Measurements from ENCODE around the gene ZNF79.
"Not testable (repeated sequence)": the region's sequence is repeated elsewhere in the genome, so short reads cannot be mapped to it uniquely, and the experiment has no call there.

Gene ZNF79

GRCh38 chr9:127455324-127455992 lies 31.3 kb downstream of the ZNF79 start:
- DNase-seq (ENCODE audit: low read depth in 2 of 2), result no peak

- no peak for DNase-seq (ENCODE audit: low read depth in 2 of 2)
Measured at GRCh38 chr9:127457191-127457878, 33.2 kb downstream of the ZNF79 start.

- no peak for DNase-seq (ENCODE audit: low read depth in 2 of 2)
Measured at GRCh38 chr9:127458921-127459320, 34.7 kb downstream of the ZNF79 start.

- DNase-seq (ENCODE audit: low read depth in 2 of 2), result no peak
Measured at GRCh38 chr9:127463382-127463781, 39.2 kb downstream of the ZNF79 start.

DNA sequence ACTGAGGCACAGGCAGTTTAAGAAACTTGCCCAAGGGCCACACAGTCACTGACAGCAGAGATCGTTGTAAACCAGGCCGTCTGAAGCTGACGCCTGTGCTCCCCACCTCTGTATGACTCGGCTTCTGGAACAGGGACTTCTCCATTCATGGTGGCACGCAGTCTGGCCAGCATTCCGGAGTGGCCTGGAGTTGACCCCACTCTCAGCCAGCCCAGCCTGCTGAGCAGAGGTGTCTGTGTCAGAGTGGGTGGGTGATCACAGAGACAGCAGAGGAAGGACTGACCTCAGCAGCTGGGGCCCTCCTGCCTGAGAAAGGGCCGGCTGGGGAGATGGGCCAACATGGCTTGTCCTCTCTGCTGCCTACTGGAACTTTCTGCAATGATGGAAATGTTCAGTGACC lies 39.7 kb downstream of the ZNF79 start:
- no peak for DNase-seq (ENCODE audit: low read depth in 2 of 2)

DNA sequence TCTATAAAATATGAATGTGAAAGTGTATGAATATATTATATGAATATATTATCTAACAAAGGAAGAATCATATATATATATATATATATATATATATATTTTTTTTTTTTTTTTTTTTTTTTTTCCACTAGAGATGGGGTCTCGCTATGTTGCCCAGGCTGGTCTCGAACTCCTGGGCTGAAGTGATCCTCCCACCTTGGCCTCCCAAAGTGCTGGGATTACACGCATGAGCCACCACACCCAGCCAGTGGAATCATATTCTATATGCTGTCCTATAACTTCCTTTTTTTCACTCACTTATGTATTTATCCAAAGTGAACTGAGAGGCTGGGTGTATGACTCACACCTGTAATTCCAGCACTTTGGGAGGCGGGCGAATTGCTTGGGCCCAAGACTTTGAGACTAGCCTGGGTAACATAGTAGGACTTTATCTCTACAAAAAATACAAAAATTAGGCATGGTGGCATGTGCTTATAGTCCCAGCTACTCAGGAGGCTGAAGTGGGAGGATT lies 42.3 kb downstream of the ZNF79 start:
- DNase-seq (ENCODE audit: low read depth in 2 of 2), result not testable (repeated sequence)

GRCh38 chr9:127467621-127468020 lies 43.4 kb downstream of the ZNF79 start:
- DNase-seq (ENCODE audit: low read depth in 2 of 2), result no peak

GRCh38 chr9:127470662-127471061 lies 46.5 kb downstream of the ZNF79 start:
- no peak for DNase-seq (ENCODE audit: low read depth in 2 of 2)

- no peak for DNase-seq (ENCODE audit: low read depth in 2 of 2)
Measured at GRCh38 chr9:127473501-127473900, 49.3 kb downstream of the ZNF79 start.

DNA sequence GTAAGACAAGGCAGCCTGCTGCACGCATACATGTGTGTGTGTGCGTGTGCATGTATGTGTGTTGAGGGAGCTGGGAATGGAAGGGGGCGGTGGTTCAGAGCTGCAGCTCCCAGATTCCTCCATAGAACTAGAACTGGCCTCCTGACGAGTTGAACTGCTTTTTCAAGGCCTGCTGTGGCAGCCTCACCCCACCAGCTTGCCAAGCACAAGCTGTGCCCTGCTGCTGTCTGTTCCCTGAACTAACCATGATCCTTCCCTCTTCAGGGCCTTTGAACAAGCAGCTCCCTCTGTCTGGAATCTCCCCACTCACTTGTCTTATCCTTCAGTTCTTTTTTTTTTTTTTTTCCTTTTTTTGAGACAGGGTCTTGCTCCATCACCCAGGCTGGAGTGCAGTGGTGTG lies 49.8 kb downstream of the ZNF79 start:
- DNase-seq (ENCODE audit: low read depth in 2 of 2), result no peak

GRCh38 chr9:127474592-127474991 lies 50.4 kb downstream of the ZNF79 start:
- no peak for DNase-seq (ENCODE audit: low read depth in 2 of 2)

- no peak for DNase-seq (ENCODE audit: low read depth in 2 of 2)
Measured at GRCh38 chr9:127479507-127480081, 55.4 kb downstream of the ZNF79 start.

- DNase-seq (ENCODE audit: low read depth in 2 of 2), result no peak
Measured at GRCh38 chr9:127482662-127483061, 58.5 kb downstream of the ZNF79 start.

DNA sequence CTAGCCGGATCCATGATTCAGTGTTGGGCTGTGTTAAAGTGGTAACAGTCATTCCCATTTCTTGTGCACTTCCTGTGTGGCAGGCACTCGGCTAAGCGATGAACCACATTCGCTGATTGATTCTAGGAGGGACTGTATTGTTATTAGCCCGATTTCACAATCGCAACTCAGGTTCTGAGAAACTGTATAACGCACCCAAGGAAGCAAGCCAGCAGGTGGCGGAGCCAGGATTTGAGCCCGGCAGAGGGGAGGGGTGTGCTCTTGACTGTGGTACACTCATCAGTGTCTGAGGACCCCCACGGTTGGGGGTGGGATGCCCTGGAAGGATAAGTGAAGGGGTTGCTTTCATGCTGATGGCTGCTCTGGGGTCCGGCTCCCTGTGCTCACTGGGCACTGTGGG lies 61.8 kb downstream of the ZNF79 start:
- DNase-seq (ENCODE audit: low read depth in 2 of 2), result no peak

GRCh38 chr9:127488946-127489345 lies 64.8 kb downstream of the ZNF79 start:
- no peak for DNase-seq (ENCODE audit: low read depth in 2 of 2)

DNA sequence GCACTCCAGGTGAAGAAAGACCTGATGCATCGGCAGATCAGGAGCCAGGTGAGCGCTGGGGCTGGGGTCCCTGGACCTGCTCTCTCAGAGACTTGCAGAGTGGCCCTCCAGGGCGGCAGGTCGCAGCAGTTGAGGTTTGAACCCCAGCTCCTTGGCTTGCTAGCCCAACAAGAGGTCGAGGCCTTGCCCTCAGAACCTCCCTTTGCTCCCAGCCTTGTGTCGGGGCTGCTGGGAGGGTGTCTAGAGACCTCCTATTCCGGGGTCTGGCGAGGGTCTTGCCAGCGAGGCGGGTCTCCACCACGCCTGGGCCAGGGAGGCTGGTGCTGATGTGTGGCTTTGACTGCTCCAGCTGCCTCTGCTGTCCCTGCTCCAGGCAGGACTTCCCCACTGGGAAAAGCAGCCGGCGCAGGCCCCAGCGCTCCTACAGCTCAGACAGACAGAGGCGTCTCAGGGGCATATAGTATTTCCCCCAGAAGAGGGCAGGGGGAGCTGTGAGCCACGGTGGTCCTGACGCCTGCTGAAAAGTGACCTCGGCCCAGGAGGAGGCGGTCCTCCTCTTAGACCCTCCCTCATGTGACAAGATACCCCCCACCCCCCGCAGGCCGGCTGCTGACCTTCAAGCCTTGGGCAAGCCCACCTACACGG lies 65.4 kb downstream of the ZNF79 start:
- no peak for DNase-seq (ENCODE audit: low read depth in 2 of 2)

GRCh38 chr9:127490535-127491230 lies 66.5 kb downstream of the ZNF79 start:
- no peak for DNase-seq (ENCODE audit: low read depth in 2 of 2)

DNA sequence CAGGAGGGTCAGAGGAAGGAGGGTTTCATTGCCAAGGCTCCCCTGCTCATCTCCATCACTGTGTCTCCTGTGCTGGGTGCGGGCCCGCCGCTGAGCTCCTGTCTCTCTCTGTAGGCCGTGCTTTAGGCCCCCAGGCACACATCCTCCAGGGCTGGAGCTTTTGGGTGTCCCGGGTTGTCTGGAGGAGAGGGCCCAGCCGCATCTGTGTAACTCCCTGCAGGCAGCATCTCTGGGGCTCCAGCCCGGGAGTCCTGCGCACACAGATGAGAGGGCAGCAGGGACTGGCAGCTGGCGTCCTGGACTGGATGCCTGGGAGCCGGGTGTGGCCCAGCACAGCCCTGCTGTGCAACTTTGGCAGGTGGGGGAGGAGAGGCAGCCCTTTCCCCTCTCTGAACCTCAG lies 67.3 kb downstream of the ZNF79 start:
- DNase-seq (ENCODE audit: low read depth in 2 of 2), result no peak

- DNase-seq (ENCODE audit: low read depth in 2 of 2), result no peak
Measured at GRCh38 chr9:127492616-127493015, 68.4 kb downstream of the ZNF79 start.

DNA sequence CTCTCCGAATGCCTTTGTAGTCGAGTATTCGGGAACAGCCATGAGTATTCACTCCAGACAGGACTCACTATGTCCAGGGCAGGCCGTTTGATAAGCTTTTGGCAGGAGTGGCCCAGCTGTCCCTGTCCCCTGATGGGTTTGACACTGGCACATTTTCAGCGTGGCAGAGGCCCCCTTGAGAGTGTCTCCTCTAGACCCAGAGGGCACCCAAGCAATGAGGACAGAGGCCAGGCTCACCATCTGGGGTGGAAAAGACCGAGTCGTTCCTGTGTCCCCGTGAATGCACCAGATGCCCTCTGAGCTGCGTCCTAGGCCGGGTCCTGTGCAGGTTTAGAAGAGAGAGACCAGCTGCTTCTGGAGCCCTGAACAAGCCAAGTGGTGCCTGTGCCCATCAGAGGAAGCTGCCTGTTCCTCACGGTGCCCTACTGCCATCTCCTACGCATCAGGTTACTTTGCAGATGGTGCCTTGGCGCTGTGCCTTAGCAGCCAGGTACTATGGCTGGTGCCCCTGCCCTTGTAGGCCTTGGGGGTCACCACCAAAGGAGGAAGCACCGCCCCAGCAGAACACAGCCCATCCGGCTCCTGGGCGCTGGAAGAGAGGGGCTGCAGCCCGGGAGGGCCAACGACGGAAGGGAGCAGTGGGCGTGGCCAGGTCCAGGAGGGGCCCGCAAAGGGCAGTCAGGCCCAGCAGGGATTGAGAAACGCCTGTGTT lies 69.6 kb downstream of the ZNF79 start:
- DNase-seq (ENCODE audit: low read depth in 2 of 2), result no peak

GRCh38 chr9:127494304-127494702 lies 70.1 kb downstream of the ZNF79 start:
- no peak for DNase-seq (ENCODE audit: low read depth in 2 of 2)

Measured in stimulated activated CD8-positive, alpha-beta memory T cell treated with anti-CD3 and anti-CD28 coated beads, Interleukin-15, amount 100 ng/mL, for 4 hours (primary cell).